Thymus (tissue), 11 donors: ENCODE measurements around the gene MPPED2. TPM values are rescaled to one million over a fixed set of nuclear protein-coding genes. Genes with fewer than 3 reads are reported as not detected.
A peak's percentile ranks its signal among the peaks of the same experiment; 100 is the strongest.

ENCODE experiments used
- DNase-seq, 9 donors: peaks; one replicate each; pipeline ENCODE4 v3.0.0-alpha.2; 2013; ENCODE audit warnings: low spot score in 9 of 9, low read depth in 6 of 9, missing footprints in 1 of 9
- H3K27ac ChIP-seq, 2 donors: one replicate each; pipeline ENCODE4 v1.5.1; 2013; ENCODE audit warnings: control low read depth in 1 of 2, low read depth in 1 of 2, low read length in 1 of 2, mild to moderate bottlenecking in 1 of 2, moderate library complexity in 1 of 2
- H3K27me3 ChIP-seq, 2 donors: one replicate each; pipeline ENCODE4 v1.5.1; 2013; ENCODE audit warnings: low read length in 1 of 2; ENCODE audit not compliant: control insufficient read depth in 2 of 2, insufficient read depth in 1 of 2
- H3K36me3 ChIP-seq, 2 donors: one replicate each; pipeline ENCODE4 v1.5.1; 2013; ENCODE audit warnings: low read length in 1 of 2, mild to moderate bottlenecking in 1 of 2, moderate library complexity in 1 of 2; ENCODE audit not compliant: control insufficient read depth in 2 of 2, insufficient read depth in 2 of 2
- H3K4me1 ChIP-seq, 2 donors: one replicate each; pipeline ENCODE4 v1.5.1; 2013; ENCODE audit warnings: low read length in 2 of 2; ENCODE audit not compliant: control insufficient read depth in 2 of 2, insufficient read depth in 2 of 2
- H3K4me3 ChIP-seq, 2 donors: one replicate each; pipeline ENCODE4 v1.5.1; 2013; ENCODE audit warnings: low read length in 2 of 2, control low read depth in 1 of 2, mild to moderate bottlenecking in 1 of 2
- H3K9me3 ChIP-seq, 2 donors: one replicate each; pipeline ENCODE4 v1.5.1; 2013; ENCODE audit warnings: low read length in 1 of 2, mild to moderate bottlenecking in 1 of 2; ENCODE audit not compliant: control insufficient read depth in 2 of 2, insufficient read depth in 1 of 2
- WGBS: extraction: QIAGEN DNeasy Blood & Tissue Kit; methylation state at CpG from one replicate; pipeline ENCODE4 v1.1.7; 2013; 5-methylcytosine and 5-hydroxymethylcytosine counted together
- polyA plus RNA-seq: library from polyadenylated mRNA; stranded (reverse); fragments of 200-250 nt; gene quantifications from one replicate; pipeline ENCODE4 v1.2.3, GENCODE V29; 2013
- total RNA-seq: library from RNA; stranded (reverse); fragments of 120-200 nt; gene quantifications from one replicate; pipeline ENCODE4 v1.2.4, GENCODE V29; 2013
- donor health status: healthy.

Gene MPPED2
- total and polyA plus RNA-seq, 2 donors, result 1.1 to 6.2 TPM

- Histone ChIP-seq H3K27me3 (no peaks in the 10 kb centered on the region), H3K36me3 (no peaks in the 10 kb centered on the region), H3K9me3 (no peaks in the 10 kb centered on the region), H3K4me1 (no peaks in the 10 kb centered on the region), H3K27ac (no peak overlapping the region), H3K4me3 (no peak overlapping the region)
- no peak for DNase-seq
- 90% methylated on average over 2 of the region's 2 CpGs for WGBS
Observed at GRCh38 chr11:30432716-30433115, 153.4 kb downstream of the MPPED2 start.

GRCh38 chr11:30432178-30432577 lies 154.0 kb downstream of the MPPED2 start:
- Histone ChIP-seq H3K36me3 (no peaks in the 10 kb centered on the region), H3K4me1 (no peaks in the 10 kb centered on the region), H3K27me3 (no peaks in the 10 kb centered on the region), H3K4me3 (no peak overlapping the region), H3K9me3 (no peaks in the 10 kb centered on the region), H3K27ac (peak overlapping the region in 1 of 2 donors; percentile 55)
- whole genome bisulfite sequencing, result 92% methylated on average over 1 of the region's 1 CpG
- no peak for DNase-seq

GRCh38 chr11:30431127-30431814 lies 154.9 kb downstream of the MPPED2 start:
- Histone ChIP-seq H3K27me3 (no peaks in the 10 kb centered on the region), H3K9me3 (no peaks in the 10 kb centered on the region), H3K4me3 (no peak overlapping the region), H3K4me1 (no peaks in the 10 kb centered on the region), H3K36me3 (no peaks in the 10 kb centered on the region), H3K27ac (no peak overlapping the region)
- DNase-seq, result no peak
- 90% methylated on average over 4 of the region's 4 CpGs for WGBS

- Histone ChIP-seq H3K9me3 (no peaks in the 10 kb centered on the region), H3K36me3 (no peaks in the 10 kb centered on the region), H3K4me1 (no peaks in the 10 kb centered on the region), H3K27me3 (no peaks in the 10 kb centered on the region), H3K27ac (no peak overlapping the region), H3K4me3 (no peak overlapping the region)
- 96% methylated on average over 2 of the region's 2 CpGs for WGBS
- DNase-seq, result no peak
Observed at GRCh38 chr11:30429550-30429949, 156.6 kb downstream of the MPPED2 start.

GRCh38 chr11:30426781-30427180 lies 159.4 kb downstream of the MPPED2 start:
- Histone ChIP-seq H3K4me3 (no peak overlapping the region), H3K27ac (no peak overlapping the region), H3K9me3 (no peaks in the 10 kb centered on the region), H3K4me1 (no peaks in the 10 kb centered on the region), H3K36me3 (no peaks in the 10 kb centered on the region), H3K27me3 (no peaks in the 10 kb centered on the region)
- no peak for DNase-seq
- WGBS, result 68% methylated on average over 5 of the region's 5 CpGs

- Histone ChIP-seq H3K36me3 (no peaks in the 10 kb centered on the region), H3K27ac (no peak overlapping the region), H3K4me1 (no peaks in the 10 kb centered on the region), H3K4me3 (no peak overlapping the region), H3K27me3 (no peaks in the 10 kb centered on the region), H3K9me3 (no peaks in the 10 kb centered on the region)
- no peak for DNase-seq
- 90% methylated on average over 4 of the region's 4 CpGs for WGBS
Observed at GRCh38 chr11:30424844-30425243, 161.3 kb downstream of the MPPED2 start.

- H3K4me3 ChIP-seq, result no peak overlapping the region
- H3K9me3 ChIP-seq, result no peaks in the 10 kb centered on the region
- no peaks in the 10 kb centered on the region for H3K36me3 ChIP-seq
- 86% methylated on average over 10 of the region's 10 CpGs for WGBS
- no peak overlapping the region for H3K27ac ChIP-seq
- H3K27me3 ChIP-seq, result no peaks in the 10 kb centered on the region
- H3K4me1 ChIP-seq, result no peaks in the 10 kb centered on the region
- no peak for DNase-seq
Observed at GRCh38 chr11:30424321-30424720, 161.8 kb downstream of the MPPED2 start.

GRCh38 chr11:30423886-30424285 lies 162.3 kb downstream of the MPPED2 start:
- Histone ChIP-seq H3K27ac (no peak overlapping the region), H3K36me3 (no peaks in the 10 kb centered on the region)
- 90% methylated on average over 6 of the region's 6 CpGs for WGBS

GRCh38 chr11:30423279-30423648 lies 162.9 kb downstream of the MPPED2 start:
- whole genome bisulfite sequencing, result 91% methylated on average over 5 of the region's 5 CpGs
- no peaks in the 10 kb centered on the region for H3K9me3 ChIP-seq
- H3K27me3 ChIP-seq, result no peaks in the 10 kb centered on the region
- DNase-seq, result no peak
- no peak overlapping the region for H3K4me3 ChIP-seq
- H3K36me3 ChIP-seq, result no peaks in the 10 kb centered on the region
- no peaks in the 10 kb centered on the region for H3K4me1 ChIP-seq
- no peak overlapping the region for H3K27ac ChIP-seq

More at GRCh38 chr11:30423886-30424285, 162.3 kb downstream of the MPPED2 start:
- no peak overlapping the region for H3K4me3 ChIP-seq
- no peak for DNase-seq
- H3K27me3 ChIP-seq, result no peaks in the 10 kb centered on the region
- no peaks in the 10 kb centered on the region for H3K4me1 ChIP-seq
- H3K9me3 ChIP-seq, result no peaks in the 10 kb centered on the region
